NB4 (cell line): ENCODE measurements around the gene SH3D19.

Source experiments
- MYC ChIP-seq: IDR thresholded peaks from 2 replicates; pipeline ENCODE4 v1.6.1; 2011; ENCODE audit warnings: low read depth, low read length
- POLR2A ChIP-seq: IDR thresholded peaks from 2 replicates; pipeline ENCODE4 v1.6.1; 2011; ENCODE audit warnings: mild to moderate bottlenecking; ENCODE audit not compliant: insufficient read length; ENCODE audit errors: extremely low read depth
- TF ChIP-seq, protein P1 (sequence below): IDR thresholded peaks from one replicate; pipeline ENCODE4 v1.5.1; 2012; ENCODE audit warnings: low read depth, low read length
- TF ChIP-seq, protein P2 (sequence below): IDR thresholded peaks from 2 replicates; pipeline ENCODE4 v1.6.1; 2011; ENCODE audit warnings: low read depth, low read length

DNA sequence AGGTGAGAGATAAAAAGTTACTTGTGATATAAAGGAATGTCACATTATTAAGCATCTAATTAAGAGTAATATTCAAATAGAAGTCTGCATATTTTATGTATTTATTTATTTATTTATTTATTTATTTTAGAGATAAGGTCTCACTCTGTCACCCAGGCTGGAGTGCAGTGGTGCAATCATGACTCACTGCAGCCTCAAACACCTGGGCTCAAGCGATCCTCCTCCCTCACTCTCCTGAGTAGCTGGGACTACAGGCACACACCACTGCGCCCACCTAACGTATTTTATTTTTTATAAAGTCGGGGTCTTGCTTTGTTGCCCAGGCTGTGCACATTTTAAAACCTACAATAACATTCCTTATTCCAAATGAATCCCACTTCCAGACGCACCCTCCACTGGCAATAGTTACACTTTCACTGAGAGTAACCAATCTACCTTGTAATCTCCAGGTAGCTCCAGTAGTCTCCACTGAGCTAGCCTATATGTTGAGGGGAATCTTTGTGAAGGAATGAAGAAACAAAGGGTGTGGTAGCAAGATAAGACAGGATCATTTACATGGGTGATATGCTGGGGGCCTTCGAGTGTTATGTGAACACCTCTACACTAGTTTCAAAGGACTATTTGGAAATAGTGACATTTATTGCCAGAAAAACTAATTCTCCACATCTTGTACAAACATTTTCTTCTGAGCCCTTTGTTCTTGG, 11.9 kb downstream of the SH3D19 start:
- TF ChIP-seq, protein P1, sequence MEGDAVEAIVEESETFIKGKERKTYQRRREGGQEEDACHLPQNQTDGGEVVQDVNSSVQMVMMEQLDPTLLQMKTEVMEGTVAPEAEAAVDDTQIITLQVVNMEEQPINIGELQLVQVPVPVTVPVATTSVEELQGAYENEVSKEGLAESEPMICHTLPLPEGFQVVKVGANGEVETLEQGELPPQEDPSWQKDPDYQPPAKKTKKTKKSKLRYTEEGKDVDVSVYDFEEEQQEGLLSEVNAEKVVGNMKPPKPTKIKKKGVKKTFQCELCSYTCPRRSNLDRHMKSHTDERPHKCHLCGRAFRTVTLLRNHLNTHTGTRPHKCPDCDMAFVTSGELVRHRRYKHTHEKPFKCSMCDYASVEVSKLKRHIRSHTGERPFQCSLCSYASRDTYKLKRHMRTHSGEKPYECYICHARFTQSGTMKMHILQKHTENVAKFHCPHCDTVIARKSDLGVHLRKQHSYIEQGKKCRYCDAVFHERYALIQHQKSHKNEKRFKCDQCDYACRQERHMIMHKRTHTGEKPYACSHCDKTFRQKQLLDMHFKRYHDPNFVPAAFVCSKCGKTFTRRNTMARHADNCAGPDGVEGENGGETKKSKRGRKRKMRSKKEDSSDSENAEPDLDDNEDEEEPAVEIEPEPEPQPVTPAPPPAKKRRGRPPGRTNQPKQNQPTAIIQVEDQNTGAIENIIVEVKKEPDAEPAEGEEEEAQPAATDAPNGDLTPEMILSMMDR, result no peak
- TF ChIP-seq POLR2A, result no peak
- TF ChIP-seq, protein P2, sequence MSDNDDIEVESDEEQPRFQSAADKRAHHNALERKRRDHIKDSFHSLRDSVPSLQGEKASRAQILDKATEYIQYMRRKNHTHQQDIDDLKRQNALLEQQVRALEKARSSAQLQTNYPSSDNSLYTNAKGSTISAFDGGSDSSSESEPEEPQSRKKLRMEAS, result no peak
- no peak for TF ChIP-seq MYC
